ENCODE data around the gene TSPEAR. TPM values are rescaled to one million over a fixed set of nuclear protein-coding genes. Genes with fewer than 3 reads are reported as not detected.
"Not testable (repeated sequence)": the region's sequence is repeated elsewhere in the genome, so short reads cannot be mapped to it uniquely, and the experiment has no call there.

Gene TSPEAR
- total RNA-seq, 1 donor = not detected

- Histone ChIP-seq H3K4me3 (ENCODE audit: insufficient read depth, low read length) (no peak overlapping the region), H3K4me1 (ENCODE audit: insufficient read depth, low read length) (no peaks in the 10 kb centered on the region), H3K4me2 (ENCODE audit: insufficient read depth, low read length) (no peak overlapping the region), H3K27me3 (ENCODE audit: insufficient read depth, low read length) (peaks cover 18% of the 10 kb centered on the region), H4K20me1 (ENCODE audit: insufficient read depth, low read length) (no peaks in the 10 kb centered on the region), H3K79me2 (ENCODE audit: insufficient read depth, low read length) (no peaks in the 10 kb centered on the region), H3K36me3 (ENCODE audit: insufficient read depth, low read length) (no peaks in the 10 kb centered on the region), H3K27ac (ENCODE audit: low read depth, low read length) (no peak overlapping the region), H3K9me3 (ENCODE audit: low read depth, low read length) (no peaks in the 10 kb centered on the region), H2AFZ (ENCODE audit: low read length) (no peak overlapping the region)
- TF ChIP-seq, protein P1, sequence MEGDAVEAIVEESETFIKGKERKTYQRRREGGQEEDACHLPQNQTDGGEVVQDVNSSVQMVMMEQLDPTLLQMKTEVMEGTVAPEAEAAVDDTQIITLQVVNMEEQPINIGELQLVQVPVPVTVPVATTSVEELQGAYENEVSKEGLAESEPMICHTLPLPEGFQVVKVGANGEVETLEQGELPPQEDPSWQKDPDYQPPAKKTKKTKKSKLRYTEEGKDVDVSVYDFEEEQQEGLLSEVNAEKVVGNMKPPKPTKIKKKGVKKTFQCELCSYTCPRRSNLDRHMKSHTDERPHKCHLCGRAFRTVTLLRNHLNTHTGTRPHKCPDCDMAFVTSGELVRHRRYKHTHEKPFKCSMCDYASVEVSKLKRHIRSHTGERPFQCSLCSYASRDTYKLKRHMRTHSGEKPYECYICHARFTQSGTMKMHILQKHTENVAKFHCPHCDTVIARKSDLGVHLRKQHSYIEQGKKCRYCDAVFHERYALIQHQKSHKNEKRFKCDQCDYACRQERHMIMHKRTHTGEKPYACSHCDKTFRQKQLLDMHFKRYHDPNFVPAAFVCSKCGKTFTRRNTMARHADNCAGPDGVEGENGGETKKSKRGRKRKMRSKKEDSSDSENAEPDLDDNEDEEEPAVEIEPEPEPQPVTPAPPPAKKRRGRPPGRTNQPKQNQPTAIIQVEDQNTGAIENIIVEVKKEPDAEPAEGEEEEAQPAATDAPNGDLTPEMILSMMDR (IDR thresholded peaks at IDR 0.05; ENCODE audit: extremely low read depth, low read depth, low read length) = no peak
- DNase-seq (ENCODE audit: insufficient read length, low spot score, missing footprints) = no peak
These were observed 23.7 kb downstream of the TSPEAR start for GRCh38 chr21:44687671-44688070.

GRCh38 chr21:44686843-44687561 lies 24.4 kb downstream of the TSPEAR start:
- no peak overlapping the region for H3K4me3 ChIP-seq (ENCODE audit: insufficient read depth, low read length)
- H3K27ac ChIP-seq (ENCODE audit: low read depth, low read length) = no peak overlapping the region
- no peak overlapping the region for H3K4me2 ChIP-seq (ENCODE audit: insufficient read depth, low read length)
- DNase-seq (ENCODE audit: insufficient read length, low spot score, missing footprints) = no peak
- H3K36me3 ChIP-seq (ENCODE audit: insufficient read depth, low read length) = no peaks in the 10 kb centered on the region
- no peaks in the 10 kb centered on the region for H3K4me1 ChIP-seq (ENCODE audit: insufficient read depth, low read length)
- H4K20me1 ChIP-seq (ENCODE audit: insufficient read depth, low read length) = no peaks in the 10 kb centered on the region
- H2AFZ ChIP-seq (ENCODE audit: low read length) = no peak overlapping the region
- peaks cover 18% of the 10 kb centered on the region for H3K27me3 ChIP-seq (ENCODE audit: insufficient read depth, low read length)
- TF ChIP-seq, protein P1 (IDR thresholded peaks at IDR 0.05; ENCODE audit: extremely low read depth, low read depth, low read length) = no peak
- H3K79me2 ChIP-seq (ENCODE audit: insufficient read depth, low read length) = no peaks in the 10 kb centered on the region
- H3K9me3 ChIP-seq (ENCODE audit: low read depth, low read length) = no peaks in the 10 kb centered on the region

DNA sequence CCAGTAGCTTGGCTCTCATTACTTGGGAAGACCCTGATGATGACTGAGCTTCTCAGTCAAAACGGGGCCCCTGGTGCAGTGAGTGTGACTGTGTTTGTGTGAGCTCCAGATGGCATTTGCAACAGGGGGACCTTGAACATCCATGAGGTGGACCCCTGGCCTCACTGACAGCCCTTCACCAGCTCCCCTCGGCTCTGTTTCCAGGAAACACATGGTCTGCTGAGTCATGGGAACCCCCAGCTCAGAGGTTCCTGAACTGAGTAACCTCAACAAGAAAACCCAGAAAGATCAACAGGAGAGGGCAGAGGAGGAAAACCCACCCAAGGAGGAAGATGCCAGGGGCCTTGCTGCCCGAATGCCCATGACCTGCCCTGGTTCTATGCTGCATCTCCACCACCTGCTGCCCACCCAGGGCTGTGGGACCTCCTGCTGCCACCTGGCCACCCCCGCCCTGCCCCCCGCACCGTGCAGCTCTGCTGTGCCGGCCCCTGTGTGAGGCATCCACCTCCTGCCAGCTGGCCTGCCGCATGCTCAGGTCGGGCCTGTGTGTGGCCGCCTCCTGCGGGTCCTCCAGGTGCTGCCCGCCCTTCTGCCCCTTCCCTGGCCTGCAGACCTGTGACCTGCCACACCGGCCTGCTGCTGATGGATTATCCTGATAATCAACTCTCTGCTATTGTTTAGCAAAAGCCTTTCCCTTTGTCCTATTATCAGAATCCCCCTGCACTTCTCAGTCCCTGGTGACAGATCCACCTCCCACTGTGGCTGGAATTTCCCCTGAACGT lies 25.2 kb downstream of the TSPEAR start:
- Histone ChIP-seq H3K36me3 (ENCODE audit: insufficient read depth, low read length) (no peaks in the 10 kb centered on the region), H4K20me1 (ENCODE audit: insufficient read depth, low read length) (no peaks in the 10 kb centered on the region), H3K9me3 (ENCODE audit: low read depth, low read length) (no peaks in the 10 kb centered on the region), H3K79me2 (ENCODE audit: insufficient read depth, low read length) (no peaks in the 10 kb centered on the region), H3K27ac (ENCODE audit: low read depth, low read length) (no peak overlapping the region), H3K4me2 (ENCODE audit: insufficient read depth, low read length) (no peak overlapping the region), H3K4me1 (ENCODE audit: insufficient read depth, low read length) (no peaks in the 10 kb centered on the region), H3K27me3 (ENCODE audit: insufficient read depth, low read length) (peaks cover 18% of the 10 kb centered on the region), H2AFZ (ENCODE audit: low read length) (no peak overlapping the region), H3K4me3 (ENCODE audit: insufficient read depth, low read length) (no peak overlapping the region)
- no peak for DNase-seq (ENCODE audit: insufficient read length, low spot score, missing footprints)
- TF ChIP-seq, protein P1 (IDR thresholded peaks at IDR 0.05; ENCODE audit: extremely low read depth, low read depth, low read length) = no peak

GRCh38 chr21:44685050-44685449 lies 26.3 kb downstream of the TSPEAR start:
- not testable (repeated sequence) for H3K27ac ChIP-seq (ENCODE audit: low read depth, low read length); H4K20me1 ChIP-seq (ENCODE audit: insufficient read depth, low read length); H3K9me3 ChIP-seq (ENCODE audit: low read depth, low read length); H3K4me1 ChIP-seq (ENCODE audit: insufficient read depth, low read length); DNase-seq (ENCODE audit: insufficient read length, low spot score, missing footprints); H3K4me2 ChIP-seq (ENCODE audit: insufficient read depth, low read length); H3K79me2 ChIP-seq (ENCODE audit: insufficient read depth, low read length); H3K36me3 ChIP-seq (ENCODE audit: insufficient read depth, low read length); H2AFZ ChIP-seq (ENCODE audit: low read length); H3K4me3 ChIP-seq (ENCODE audit: insufficient read depth, low read length)
- peaks cover 12% of the 10 kb centered on the region for H3K27me3 ChIP-seq (ENCODE audit: insufficient read depth, low read length)

All from osteoblast (primary cell).